TTC549 (cell line): ENCODE results near the gene TMOD2.

ENCODE experiments used
- FAIRE-seq: peaks from 2 replicates; lab custom pipeline; 2012; peaks lifted over from hg19 to GRCh38; lab: Jason Lieb, UNC

TMOD2 gene

DNA sequence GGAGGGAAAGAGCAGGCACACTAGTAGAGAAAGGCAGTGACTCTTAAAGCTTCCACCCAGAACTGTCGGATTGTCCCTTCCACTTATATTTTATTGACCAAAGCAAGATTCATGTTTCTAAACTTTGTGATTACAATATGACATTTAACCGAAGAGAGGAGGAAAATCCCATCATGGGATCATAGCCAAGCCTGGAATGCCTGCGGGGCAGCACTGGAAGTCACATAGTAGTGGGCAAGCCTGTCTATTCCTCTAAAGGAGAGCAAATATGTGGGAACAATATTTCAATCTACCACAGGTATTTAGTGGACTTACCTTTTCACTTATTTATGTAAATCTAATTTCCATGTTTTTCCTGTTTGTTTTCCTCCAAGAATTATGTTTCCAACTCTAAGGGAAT is 74.3 kb downstream of the TMOD2 start:
- FAIRE-seq = no peak

DNA sequence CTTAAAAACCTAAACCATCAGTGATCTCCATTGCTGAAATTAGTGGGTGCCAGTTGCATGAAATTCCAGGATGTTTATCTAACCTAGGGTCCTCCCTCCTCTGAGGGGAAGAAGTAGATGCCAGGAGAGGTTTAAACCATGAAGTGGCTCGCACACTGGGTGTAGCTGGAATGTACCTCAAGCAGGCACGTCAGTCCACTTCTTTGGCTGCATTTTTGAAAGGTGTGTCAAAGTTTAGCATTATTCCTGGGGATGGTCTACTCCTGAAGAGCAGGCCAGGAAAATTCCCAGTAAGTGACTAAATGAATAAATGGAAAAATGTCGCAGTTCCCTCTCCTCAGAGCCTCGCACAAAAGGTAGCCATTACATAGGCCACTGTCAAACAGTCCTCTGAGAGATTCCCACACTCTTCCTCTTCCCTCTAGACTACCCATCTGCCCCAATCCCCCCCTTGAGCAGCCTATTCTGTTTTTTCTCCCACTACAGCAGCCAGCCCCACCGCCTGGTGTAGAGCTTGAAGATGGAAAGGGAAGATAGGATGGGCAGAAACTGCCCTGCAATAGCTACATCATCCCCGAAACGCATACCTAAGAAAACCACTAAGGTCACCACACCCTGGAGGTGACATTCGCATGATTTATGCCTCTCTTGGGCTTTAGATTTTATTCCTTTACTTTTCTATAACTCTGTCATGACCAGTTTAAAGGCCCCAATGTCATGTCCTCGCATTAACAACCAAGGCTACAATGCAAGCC is 77.4 kb downstream of the TMOD2 start:
- no peak for FAIRE-seq

DNA sequence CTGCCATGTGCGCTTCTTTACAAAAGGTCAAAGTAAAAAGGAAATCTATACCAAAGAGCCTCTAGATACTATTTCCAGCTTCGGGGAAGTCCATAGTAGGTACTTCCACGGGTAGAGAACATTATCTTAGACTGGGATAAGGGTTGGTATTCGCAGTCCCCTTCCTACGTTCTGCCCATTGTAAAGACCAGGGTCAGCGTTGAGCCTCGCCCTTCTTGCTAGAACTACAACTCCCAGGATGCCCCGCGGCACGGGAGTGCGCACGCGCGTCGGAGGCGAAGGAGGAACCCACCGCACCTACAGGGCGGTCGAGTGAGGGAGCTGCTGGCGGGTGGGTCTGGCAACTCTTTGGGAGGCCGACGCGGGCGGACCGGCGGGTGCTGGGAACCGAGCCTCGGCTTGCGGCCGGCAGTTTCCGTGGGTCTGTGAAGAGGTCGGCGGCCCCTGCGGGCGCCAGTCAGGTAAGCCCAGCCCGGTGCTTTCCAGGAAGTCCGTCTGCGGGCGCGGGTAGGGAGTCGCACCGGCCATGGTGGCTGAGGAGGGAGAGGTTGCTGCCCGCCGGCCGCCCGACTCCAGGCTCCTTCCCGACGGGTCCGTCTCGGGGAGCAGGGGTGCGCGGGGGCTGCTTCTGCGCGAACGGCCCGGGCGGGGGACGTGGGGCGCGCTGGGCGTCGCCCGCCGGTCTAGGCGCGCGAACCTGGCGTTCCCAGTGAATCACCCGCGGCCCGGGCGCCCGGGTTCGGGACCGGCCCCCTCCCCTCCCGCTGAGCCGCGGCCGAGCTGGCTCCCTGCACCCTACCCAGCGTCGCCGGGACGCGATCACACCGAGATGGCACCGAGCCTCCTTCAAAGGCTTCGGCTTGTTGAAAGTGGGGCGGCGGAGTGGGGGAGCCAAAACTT is 78.2 kb downstream of the TMOD2 start, which contains the start of gene TMOD3:
TSS of gene TMOD3 (plus strand) at position 278 of the 900 bp plus-strand sequence. CDS start 33,232 bp downstream, outside the sequence.
- FAIRE-seq = no peak

DNA sequence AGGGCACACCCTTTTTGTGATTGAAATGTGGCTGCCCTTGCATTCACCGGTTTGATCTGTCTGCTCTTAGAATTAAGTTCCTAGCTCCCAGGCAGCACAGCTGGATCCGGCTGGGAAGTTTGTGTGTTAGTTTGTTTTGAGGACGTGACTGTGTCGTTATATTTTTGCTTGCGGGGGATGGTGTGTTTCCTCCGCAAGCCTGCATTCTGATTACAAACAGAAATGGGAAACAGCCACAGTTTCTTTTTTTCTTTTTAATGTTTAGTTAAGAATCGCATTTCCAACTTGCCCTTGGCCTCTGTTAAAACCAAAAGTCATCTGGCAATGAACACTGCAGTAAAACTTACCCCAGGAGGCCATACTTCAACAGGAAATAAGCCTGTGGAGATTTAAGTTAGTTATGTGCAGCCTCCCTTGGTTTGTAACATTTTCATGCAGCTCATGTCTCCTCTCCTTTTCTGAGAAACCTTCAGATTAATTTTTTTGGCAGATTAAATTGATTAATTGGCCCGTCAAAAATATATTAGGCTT is 78.9 kb downstream of the TMOD2 start:
- FAIRE-seq = no peak

DNA sequence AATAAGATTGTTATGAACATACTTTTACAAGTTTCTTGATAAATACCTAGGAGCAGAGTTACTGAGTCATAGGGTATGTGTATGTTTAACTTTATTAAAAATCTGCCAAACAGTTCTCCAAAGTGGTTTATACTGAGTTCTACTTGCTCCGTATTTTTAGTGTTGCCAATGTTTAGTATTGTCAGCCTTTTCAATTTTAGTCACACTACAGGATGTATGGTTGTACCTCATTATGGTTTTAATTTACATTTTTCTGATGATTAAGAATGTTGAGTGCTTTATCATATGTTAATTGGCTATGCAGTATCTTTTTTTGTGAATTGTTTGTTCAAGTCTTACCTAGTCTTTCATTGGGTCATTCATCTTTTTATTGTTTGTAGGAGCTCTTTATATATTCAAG is 82.4 kb downstream of the TMOD2 start:
- FAIRE-seq = no peak

DNA sequence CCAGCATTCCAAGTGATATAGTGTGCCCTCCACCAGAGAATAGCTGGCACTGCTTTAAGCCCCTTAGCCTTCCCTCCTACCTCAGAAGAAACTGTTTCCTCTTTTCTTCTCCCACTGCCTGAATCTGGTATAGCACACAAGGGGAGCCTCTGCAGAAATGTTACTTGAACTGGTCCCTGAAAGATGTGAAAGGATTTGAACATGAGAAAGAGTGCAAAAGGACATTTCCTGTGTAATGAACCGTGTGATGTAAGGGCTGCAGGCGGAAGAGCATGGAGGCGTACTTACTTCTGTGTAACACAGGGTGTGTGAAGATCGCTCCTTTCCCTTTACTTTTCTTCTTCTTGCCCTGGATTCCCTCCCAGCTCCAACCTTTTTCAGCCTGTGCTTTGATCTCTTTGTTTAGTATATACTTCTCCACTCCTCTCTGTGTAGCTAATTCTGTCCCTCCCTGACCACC is 86.4 kb downstream of the TMOD2 start:
- no peak for FAIRE-seq

DNA sequence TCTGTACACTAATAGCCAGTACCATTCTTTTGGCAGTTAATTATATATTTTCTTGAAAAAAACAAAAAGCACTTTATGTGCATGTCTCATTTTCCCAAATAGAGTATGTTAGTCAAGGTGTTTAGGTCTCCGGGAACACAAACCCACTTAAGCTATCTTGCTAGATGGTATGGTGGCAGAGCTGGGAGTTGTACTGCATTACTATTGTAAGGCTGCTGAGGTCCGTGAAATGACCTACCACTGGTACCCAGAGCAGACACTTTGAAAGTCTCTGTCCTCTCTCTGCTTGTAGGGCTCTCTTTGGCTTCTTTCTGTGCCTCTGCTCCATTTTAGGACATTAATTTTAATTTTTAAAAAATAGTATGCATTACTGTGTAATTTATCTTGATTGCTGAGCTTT is 86.9 kb downstream of the TMOD2 start:
- no peak for FAIRE-seq

DNA sequence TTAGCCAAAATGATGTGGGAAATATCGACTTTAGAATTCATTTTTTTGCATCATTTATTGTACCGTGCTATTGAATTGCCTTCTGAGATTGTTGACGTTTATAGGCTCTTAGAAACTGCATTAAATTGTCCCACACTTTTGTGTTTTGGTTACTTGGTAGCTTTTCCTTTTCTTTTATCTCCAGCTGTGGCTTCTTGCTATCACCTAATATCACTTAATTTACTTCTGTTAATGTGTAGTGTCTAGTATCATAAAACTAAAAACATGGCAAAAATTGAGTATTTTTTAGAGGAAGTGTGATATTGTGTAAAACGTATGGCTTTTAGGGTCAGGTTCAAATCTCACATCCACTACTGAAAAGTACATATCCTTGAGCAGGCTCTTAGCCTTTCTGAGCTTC is 89.3 kb downstream of the TMOD2 start:
- no peak for FAIRE-seq

DNA sequence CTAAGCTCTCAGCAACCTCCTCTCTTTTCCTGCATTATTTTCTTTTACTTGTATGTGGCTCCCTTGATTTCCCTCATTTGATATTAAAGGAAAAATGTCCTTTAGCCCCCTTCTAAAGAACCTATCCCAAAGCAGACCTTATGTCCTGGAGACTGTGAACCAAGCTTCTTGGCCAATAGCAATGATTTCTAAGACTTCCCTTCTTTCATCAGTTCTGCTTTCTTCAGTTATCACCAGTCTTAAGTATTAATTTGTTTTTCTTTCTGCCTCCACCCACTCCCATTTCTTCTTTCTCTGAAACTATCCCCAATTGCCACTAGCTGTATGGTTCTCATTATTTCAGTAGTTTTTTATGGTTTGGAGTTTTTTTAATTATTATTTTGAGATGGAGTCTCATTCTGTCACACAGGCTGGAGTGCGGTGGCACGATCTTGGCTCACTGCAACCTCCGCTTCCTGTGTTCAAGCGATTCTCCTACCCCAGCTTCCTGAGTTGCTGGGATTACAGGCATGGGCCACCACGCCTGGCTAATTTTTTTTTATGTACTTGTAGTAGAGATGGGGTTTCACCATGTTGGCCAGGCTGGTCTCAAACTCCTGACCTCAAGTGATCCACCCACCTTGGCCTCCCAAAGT is 90.1 kb downstream of the TMOD2 start:
- FAIRE-seq = no peak

DNA sequence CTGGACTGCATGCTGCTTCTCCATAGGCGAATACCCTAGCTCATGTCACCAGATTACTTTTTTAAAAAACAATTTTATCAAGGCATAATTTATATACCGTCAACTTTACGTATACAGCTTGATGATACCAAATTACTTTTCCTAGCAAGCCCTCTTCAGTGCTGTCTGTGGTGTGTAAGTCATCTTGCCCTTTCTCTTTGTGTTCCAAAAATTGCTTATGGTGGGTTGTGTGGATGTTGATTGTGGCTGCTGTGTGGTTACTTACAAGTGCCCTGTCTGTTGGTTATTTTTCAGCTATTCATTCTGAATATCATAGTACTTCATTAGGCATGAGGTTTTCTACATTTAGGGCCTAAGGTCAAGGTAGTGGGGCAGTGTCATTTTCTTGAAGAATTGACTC is 90.9 kb downstream of the TMOD2 start:
- FAIRE-seq = no peak

DNA sequence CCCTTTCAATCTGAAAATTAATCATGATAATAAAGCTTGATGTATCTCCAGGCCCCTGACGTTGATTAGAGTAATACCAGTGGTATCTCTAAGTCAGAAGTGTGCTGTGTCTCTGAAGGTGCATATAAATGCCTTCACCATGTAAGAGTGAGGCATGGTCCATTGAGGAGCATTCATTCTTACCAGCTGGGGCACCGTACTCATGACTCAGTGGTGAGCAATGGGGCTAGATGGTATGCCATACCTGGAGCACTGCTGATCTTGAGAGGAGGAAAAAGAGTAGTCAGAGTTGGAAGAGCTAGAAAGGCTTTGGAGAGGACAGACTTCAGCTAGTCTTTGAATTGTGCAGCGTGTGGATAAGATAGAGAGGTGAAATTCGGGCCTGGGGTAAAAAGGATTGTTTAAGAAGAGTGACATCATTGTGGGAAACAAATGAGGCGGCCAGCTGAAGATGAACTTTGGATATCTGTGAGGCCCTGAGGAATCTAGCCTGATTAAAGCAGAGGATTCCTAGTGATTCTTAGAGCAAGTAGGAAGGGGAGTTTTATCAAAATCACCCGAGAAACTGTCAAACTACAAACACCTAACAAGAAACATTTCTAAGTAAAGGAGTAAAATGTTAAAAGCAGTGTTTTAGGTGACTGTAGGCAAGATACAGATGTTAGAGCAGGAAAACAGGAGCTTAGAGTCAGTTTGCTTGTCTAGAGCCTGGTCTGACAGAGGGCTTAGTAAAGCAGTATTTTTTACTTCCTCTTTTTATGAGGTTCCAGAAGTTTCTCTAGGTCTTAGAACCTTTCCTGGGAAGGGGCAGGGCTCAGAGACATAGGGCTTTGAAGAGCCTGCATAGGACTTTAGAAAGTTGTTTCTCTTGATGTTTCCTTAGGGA is 91.7 kb downstream of the TMOD2 start:
- FAIRE-seq = no peak

DNA sequence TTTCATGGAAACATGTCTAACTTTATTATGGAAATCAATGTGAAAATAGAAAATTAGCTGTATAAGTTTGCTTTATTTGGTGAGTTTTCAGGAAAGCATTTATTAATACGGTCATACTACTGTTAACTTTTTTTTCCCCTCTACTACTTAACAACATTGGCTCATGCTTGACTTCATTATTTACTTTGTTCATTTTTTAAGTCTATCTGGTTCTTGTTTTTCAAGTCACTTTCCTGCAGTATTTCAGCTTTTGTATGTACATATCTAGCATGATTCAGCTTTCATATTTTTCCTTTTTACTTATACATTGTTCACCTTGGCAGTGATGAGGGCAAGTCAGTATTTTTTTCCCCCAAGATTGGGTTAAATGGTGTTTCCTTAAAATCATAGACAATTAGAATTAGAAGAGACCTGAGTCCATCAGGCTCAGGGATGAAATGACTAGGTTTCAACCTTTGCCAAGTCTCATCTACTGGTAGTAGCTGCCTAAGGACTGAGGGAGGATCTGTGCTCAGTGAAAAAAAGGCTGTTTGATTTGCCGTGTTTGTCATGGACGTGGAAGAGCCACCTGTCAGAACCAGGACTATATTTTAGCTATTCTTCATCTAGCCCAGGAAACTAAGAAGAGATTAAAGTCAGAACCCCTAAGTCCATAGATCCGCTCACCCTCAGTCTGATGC is 93.5 kb downstream of the TMOD2 start:
- FAIRE-seq = no peak

DNA sequence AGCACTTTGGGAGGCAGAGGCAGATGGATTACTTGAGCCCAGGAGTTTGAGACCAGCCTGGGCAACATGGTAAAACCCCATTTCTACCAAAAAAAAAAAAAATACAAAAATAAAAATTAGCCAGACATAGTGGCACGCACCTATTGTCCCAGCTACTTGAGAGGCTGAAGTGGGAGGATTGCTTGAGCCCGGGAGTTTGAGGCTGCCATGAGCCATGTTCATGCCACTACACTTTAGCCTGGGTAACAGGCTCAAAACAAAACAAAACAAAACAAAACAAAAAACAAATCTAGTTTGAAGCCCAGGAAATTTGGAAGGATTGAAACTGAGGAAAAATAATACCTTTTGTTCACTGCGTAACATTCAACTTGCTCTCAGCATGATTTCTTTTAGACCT is 94.7 kb downstream of the TMOD2 start:
- FAIRE-seq = no peak

DNA sequence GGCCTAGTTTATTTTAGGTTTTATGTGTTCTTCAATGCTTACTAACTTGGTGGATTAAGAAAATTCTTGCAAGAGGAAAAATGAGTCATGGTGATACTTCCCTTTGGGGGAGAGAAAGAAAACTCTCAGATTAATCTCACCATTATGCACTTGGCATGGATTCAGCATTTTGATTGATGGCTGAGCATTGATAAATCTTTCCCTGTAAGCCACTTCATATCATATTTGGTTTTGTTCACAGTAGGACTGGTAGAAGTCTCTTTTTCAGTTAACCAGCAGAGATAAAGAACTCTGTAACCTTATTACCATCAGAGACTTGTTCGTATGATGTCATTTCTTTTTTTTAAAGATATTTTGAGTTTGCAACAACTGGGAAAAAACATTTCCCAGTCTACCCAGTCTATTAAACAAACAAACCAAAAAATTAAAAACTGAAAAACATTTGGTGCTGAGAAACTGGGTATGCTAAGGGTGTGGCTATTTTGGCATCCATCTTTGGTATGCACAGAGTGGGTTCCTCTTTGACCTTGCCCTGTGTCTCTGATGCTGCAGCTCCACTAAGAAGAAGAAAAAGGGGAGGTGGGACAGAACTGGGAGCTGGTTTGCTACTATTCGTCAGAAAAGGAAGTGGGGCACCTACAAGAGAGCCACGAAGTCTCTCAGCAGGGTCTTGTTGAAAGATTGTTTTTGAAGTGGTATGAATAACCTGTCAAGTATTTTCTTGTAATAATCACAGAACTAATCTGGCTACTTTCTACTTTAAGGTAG is 95.2 kb downstream of the TMOD2 start:
- FAIRE-seq = no peak

DNA sequence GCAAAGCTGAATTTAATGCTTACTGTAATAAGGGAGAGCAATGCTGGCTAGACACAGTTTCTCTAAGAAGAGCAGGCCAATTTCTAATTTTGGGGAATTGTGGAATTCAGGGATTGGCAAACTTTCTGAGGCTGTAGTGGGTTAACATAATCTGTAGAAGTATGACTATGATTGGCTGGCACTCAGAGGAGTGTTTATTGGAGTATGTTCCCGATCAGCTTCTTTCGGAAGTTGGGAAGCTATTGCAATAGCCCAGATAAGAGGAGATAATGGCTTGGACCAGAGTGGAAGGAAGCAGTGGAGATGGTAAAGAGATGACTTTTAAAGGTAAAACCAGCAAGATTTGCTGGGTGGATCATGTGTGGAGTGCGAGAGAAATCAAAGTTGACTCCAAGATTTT is 97.4 kb downstream of the TMOD2 start:
- FAIRE-seq = no peak

DNA sequence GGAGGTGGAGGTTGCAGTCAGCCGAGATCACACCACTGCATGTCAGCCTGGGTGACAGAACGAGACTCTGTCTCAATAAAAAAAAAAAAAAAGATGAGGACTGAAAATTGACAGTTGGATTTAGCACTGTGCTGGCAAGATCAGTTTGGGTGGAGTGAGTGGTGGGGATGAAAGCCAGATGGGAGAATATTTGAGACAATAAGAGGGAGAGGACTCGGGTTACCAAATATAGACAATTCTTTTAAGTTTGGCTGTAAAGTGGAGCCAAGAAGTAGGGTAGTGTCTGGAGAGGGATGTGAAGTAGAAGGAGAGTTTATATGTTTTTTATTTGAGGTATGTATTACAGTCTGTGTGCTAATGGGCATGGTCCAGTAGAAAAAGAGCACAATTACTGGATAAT is 98.5 kb downstream of the TMOD2 start:
- FAIRE-seq = no peak

DNA sequence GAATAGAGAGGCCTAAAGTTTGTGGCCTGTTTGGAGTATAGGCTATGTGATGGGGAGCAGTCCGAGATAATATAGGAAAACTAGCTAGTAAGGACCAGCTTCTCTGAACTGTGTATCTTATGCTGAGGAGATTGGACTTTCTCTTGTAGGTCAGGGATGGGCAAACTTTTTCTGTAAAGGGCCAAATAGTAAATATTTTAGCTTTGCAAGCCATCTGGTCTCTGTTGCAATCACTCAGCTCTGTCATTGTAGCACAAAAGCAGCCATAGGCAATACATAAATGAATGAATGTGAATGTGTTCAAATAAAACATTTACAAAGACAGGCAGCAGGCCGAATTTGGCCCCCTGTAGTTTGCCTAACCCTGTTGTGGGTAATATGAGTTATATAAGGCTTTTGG is 102.6 kb downstream of the TMOD2 start:
- no peak for FAIRE-seq

DNA sequence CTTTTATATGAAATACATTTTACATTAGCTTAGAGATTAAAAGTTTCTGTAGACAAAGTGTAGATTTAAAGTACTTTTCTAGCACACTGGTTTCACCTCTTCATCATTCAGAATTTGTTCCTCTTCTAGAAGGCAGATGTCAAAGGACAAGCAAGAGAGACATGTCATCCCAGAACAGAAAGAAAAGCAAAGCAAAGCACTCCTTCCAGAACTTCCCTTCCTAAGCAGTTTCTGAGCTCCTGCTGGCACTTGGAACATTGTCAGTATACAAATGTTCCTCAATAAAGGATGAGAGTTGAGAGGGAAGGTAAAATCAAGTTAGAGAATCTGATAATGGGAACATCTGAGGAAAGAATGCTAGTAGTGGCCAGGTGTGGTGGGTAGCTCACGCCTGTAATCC is 104.2 kb downstream of the TMOD2 start:
- no peak for FAIRE-seq

DNA sequence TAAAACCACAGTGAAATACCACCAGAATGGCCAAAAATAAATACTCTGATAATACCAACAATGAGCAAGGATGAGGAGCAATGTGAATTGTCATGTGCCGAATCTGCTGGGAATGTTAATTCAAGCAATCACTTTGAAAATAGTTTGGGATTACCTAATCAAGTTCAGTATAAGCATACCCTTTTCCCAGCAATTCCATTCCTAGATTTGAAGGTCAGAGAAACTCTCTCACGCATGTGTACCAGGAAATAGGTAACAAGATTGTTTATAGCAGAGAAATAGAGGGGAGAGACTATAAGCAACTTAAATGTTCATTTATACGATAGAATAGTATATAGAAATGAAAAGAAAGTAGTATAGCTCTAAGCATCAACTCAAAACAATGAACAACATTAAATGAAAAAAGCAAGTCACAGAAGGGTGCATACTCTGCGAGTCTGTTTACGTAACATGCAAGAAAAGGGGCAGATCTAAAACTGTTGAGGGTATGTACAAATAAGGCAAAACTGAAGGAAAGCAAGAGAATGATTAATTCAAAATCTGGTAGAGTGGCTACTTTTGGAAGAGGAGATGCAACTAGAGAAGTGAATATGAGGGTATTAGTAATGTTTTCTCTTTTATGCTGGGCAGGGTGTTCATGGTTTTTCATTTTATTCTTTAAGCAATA is 105.5 kb downstream of the TMOD2 start:
- FAIRE-seq = no peak
